ENCODE data around the gene AFTPH.

- TF ChIP-seq CTCF (conservative IDR thresholded peaks at IDR 0.05; ENCODE audit: low read depth, low read length) (no peak), EZH2 (IDR thresholded peaks at IDR 0.05; ENCODE audit: borderline replicate concordance, low read depth, low read length, poor library complexity, severe bottlenecking) (no peak)
Observed at GRCh38 chr2:64479259-64480117, 44.6 kb upstream of the AFTPH start.
